Stimulated activated CD4-positive, alpha-beta T cell treated with anti-CD3 and anti-CD28 coated beads, TNF-alpha, amount 100 ng/mL, for 1 hour (primary cell): ENCODE measurements around the gene HERPUD1.

Experiments
- DNase-seq, 3 donors: peaks; one replicate each; pipeline ENCODE4 v3.0.0-alpha.2; 2020; ENCODE audit warnings: low read depth in 3 of 3, low spot score in 1 of 3

HERPUD1 gene

GRCh38 chr16:56994311-56994710 lies 62.4 kb downstream of the HERPUD1 start:
- no peak for DNase-seq
